C4-2B (cell line): ENCODE results near the gene PRMT2.

Source experiments
- H3K27ac ChIP-seq: fragments of 450-650 bp; 2 replicates; pipeline ENCODE4 v1.5.1; 2017
- ZFX ChIP-seq: fragments of 450-650 bp; IDR thresholded peaks from 2 replicates; pipeline ENCODE4 v1.6.1; 2017
- TF ChIP-seq, protein P1 (sequence below): fragments of 450-650 bp; conservative IDR thresholded peaks from 2 replicates; pipeline ENCODE4 v1.5.1; 2017; ENCODE audit warnings: mild to moderate bottlenecking

PRMT2 gene

GRCh38 chr21:46661211-46661625 lies 25.7 kb downstream of the PRMT2 start:
- no peak overlapping the region for H3K27ac ChIP-seq
- TF ChIP-seq ZFX = no peak
- TF ChIP-seq, protein P1, sequence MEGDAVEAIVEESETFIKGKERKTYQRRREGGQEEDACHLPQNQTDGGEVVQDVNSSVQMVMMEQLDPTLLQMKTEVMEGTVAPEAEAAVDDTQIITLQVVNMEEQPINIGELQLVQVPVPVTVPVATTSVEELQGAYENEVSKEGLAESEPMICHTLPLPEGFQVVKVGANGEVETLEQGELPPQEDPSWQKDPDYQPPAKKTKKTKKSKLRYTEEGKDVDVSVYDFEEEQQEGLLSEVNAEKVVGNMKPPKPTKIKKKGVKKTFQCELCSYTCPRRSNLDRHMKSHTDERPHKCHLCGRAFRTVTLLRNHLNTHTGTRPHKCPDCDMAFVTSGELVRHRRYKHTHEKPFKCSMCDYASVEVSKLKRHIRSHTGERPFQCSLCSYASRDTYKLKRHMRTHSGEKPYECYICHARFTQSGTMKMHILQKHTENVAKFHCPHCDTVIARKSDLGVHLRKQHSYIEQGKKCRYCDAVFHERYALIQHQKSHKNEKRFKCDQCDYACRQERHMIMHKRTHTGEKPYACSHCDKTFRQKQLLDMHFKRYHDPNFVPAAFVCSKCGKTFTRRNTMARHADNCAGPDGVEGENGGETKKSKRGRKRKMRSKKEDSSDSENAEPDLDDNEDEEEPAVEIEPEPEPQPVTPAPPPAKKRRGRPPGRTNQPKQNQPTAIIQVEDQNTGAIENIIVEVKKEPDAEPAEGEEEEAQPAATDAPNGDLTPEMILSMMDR = no peak

DNA sequence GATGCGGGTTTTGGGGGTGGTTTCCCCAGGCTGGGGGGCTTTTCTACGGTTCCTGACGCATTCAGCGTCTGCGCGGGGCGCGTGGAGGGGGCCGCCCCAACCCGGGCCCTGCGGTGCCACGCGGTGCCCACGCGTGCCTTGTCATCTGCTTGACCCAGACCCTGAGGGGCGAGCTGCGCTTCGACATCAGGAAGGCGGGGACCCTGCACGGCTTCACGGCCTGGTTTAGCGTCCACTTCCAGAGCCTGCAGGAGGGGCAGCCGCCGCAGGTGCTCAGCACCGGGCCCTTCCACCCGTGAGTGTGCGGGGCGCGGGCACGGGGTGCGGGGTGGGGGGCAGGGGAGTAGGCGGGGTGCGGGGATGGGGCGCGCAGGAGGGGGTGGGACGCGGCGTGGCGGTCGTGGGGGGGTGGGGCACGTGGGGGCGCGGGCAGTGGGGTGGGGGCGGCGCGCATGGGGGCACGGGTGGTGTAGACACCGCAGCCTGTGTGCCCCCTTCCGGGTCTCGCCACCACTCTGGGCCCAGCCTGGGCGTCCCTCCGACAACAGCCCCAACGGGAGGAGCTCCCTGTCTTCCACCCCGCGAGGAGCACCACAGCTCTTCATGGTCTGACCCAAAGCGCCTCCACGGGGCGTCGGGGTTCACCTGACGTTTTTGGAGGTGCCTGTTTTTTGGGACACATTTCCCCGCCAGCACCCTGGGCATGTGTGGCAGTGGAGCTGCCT lies 26.3 kb downstream of the PRMT2 start:
- TF ChIP-seq, protein P1 = no peak
- no peak for TF ChIP-seq ZFX
- no peak overlapping the region for H3K27ac ChIP-seq

DNA sequence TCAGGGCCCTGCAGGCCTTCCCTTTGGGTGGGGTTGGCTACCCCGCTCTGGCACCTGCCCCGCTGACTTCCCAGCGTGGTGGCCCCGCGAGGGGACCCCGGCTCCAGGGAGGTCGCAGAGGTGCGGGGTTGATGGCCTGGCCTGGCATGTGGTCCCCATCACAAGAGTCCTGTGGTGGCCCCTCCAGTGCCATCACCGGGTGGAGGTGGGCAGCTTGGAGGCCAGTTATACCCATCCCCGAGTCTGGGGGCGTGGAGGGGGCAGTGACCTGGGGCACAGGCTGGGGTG lies 26.8 kb downstream of the PRMT2 start:
- TF ChIP-seq ZFX = no peak
- TF ChIP-seq, protein P1 = no peak
- H3K27ac ChIP-seq = no peak overlapping the region

DNA sequence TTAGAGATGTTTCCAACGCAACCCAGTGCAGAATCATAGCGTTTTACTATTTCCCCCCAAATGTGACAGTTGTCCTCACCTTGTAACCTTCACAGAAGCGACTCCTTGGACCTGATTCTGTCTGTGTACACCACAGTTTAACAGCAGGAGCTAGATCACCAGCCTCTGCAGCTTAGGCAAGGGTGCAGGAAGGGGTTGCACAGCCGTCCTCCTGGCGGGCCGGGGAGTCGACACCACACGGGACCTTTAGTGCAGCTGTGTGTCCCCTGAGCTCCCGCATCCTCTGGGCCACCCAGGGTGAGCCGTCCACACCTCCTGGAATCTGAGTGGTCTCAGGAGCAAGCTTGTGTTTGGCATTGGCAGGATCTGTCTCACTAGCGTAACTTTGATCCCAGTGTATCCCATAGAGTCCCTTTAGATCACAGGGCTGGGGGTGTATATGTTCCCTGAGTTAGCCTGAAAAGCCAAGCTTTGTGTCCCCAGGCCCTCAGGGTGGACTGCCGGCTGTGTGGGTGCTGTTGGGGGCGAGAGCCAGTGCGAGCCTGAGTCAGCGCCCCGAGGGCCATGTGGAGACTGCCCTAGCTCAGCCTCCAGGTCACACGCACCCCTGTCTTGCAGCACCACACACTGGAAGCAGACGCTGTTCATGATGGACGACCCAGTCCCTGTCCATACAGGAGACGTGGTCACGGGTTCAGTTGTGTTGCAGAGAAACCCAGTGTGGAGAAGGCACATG lies 27.5 kb downstream of the PRMT2 start:
- H3K27ac ChIP-seq = no peak overlapping the region
- TF ChIP-seq, protein P1 = no peak
- TF ChIP-seq ZFX = no peak

DNA sequence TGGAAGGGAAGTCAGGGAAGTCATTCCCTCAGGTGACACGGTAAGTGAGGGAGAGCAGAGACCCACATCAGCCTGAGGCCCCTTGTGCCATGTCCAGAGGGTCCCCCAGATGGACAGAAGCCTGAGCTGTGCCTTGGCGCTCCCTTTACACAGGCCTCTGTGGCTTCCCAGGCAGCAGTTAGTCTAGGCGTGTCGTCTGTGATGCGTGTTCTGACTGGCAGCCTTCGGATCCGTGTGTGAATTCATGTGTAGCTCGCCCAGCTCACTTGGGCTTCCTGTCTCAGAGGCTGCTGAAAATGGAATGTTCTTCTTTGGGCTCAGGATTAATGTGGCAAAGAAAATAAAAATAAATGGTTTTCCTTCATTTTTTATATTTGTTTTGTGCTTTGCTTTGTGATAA lies 28.3 kb downstream of the PRMT2 start:
- H3K27ac ChIP-seq = no peak overlapping the region

DNA sequence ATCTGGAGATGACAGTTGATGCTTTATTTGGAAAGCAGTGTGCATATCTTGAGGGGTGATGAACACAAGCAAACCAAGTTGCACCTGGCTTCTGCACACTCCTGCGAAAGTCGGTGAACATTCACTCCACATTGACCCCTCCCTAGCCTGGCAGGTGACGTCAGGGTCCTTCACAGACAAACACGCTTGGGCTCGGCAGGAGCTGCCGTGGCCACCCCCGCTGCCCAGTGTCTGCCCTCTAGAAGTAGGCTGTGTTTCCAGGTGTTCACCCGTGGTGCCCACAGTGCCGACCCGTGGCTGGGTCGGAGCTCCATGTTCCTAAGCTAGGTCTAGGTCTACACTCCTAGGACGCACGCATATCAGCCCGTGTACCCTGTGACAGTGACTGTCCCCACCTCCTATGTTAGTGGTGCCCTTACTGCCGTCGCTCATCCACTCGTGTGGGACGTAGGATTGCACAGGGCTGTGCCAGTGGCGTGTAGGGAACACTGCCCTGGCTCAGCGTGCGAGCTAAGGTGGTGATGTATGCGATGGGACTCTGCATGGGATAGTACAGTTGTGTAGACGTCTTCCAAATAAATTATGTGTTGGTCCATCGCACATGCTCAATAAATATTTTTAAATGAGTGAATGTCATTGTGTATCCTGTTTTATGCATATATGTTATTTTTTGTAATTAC lies 29.0 kb downstream of the PRMT2 start:
- TF ChIP-seq ZFX = no peak
- TF ChIP-seq, protein P1 = no peak
- H3K27ac ChIP-seq = no peak overlapping the region

More for the DNA sequence above, 28.3 kb downstream of the PRMT2 start:
- TF ChIP-seq, protein P1 = no peak
- no peak for TF ChIP-seq ZFX

DNA sequence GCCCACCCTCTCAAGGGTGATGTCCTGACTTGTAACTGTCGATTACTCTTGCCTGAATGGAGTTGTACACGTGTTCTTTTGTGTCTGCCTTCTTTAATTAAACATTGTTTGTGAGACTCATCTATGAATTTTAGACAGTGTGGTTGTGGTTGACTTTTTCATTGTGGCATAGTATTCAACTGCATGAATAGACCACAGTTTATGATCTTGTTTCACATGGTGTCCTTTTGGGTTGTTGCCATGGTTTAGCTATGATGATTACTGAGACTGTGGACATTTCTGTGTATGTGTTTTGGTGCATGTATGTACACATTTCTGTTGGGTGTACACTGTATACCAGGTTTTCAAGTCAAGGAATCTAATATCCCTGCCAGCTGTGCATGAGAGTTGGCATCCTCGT lies 30.1 kb downstream of the PRMT2 start:
- no peak overlapping the region for H3K27ac ChIP-seq
- TF ChIP-seq ZFX = no peak
- TF ChIP-seq, protein P1 = no peak
